ENCODE measurements around the gene ELMO1.

The ELMO1 gene

DNA sequence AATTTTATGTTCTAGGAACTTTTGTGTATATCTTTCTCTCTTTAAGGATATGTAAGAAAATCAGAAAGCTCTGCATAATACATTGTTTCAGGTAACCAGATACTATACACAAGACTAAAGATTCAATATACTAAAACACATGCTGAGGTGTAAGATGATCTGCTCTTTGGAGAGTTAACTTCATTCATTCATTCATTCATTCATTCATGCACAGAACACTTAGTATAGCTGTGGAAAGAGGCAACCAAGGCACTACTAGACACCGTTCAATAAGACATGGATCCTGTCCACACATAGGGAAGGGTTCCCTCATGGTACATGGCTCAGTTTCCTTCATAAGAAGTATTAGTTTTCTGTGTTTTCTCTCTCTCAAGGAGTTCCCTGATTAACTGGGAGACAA lies 516.8 kb downstream of the ELMO1 start:
- Histone ChIP-seq H3K9me3 (ENCODE audit: control insufficient read depth, insufficient read depth, low read length) (peaks cover 7% of the 10 kb centered on the region), H3K4me3 (ENCODE audit: low read depth, low read length) (no peak overlapping the region), H3K9ac (ENCODE audit: low read depth, low read length) (no peak overlapping the region), H3K4me1 (ENCODE audit: control insufficient read depth, insufficient read depth, low read length) (no peaks in the 10 kb centered on the region), H3K36me3 (ENCODE audit: control insufficient read depth, insufficient read depth, low read length) (no peaks in the 10 kb centered on the region), H3K27ac (ENCODE audit: low read depth, low read length) (no peak overlapping the region), H3K27me3 (ENCODE audit: control insufficient read depth, insufficient read depth, low read length) (no peaks in the 10 kb centered on the region)

DNA sequence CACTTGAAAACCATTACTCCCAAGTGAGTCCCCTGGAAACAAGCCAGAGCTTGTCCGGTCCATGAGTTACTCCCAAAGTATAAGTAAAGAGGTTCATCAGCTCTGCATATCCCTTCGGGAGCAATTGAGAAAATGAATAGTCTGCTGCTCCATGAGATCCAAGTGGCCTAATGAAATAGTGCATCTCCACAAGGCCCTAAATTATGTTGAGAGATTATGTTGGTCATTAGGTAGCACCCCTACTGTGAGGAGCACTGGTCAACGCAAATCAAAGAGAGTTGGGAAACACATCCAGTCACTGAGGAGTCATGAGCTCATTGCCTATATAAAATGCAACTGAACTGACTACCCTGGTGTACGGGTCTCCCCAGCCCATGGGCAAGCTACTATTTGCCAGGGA lies 518.9 kb downstream of the ELMO1 start:
- H3K4me3 ChIP-seq (ENCODE audit: low read depth, low read length): no peak overlapping the region
- no peak overlapping the region for H3K9ac ChIP-seq (ENCODE audit: low read depth, low read length)
- H3K27me3 ChIP-seq (ENCODE audit: control insufficient read depth, insufficient read depth, low read length): no peaks in the 10 kb centered on the region
- no peaks in the 10 kb centered on the region for H3K36me3 ChIP-seq (ENCODE audit: control insufficient read depth, insufficient read depth, low read length)
- H3K4me1 ChIP-seq (ENCODE audit: control insufficient read depth, insufficient read depth, low read length): no peaks in the 10 kb centered on the region
- no peak overlapping the region for H3K27ac ChIP-seq (ENCODE audit: low read depth, low read length)
- no peaks in the 10 kb centered on the region for H3K9me3 ChIP-seq (ENCODE audit: control insufficient read depth, insufficient read depth, low read length)

DNA sequence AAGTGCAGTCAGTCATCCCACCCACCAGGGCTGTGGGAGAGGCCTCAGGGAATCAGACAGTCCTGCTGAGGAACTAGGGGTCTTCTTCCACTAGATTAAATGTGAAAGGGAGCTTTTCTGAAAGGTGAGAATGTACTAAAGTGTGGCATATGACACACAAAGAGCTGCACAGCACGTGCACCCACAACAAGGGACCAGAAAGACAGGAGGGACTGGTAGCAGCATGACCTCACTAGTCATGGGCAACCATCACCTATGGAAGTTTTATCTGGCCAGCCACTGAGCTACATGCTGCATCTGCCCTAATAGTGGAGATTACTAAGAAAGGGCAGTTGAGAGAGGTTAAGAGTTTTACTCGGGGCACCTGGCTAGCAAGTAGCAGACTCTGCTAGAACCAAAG lies 519.9 kb downstream of the ELMO1 start:
- no peak overlapping the region for H3K4me3 ChIP-seq (ENCODE audit: low read depth, low read length)
- no peak overlapping the region for H3K9ac ChIP-seq (ENCODE audit: low read depth, low read length)
- H3K27ac ChIP-seq (ENCODE audit: low read depth, low read length): no peak overlapping the region
- H3K27me3 ChIP-seq (ENCODE audit: control insufficient read depth, insufficient read depth, low read length): no peaks in the 10 kb centered on the region
- no peaks in the 10 kb centered on the region for H3K36me3 ChIP-seq (ENCODE audit: control insufficient read depth, insufficient read depth, low read length)
- no peaks in the 10 kb centered on the region for H3K9me3 ChIP-seq (ENCODE audit: control insufficient read depth, insufficient read depth, low read length)
- H3K4me1 ChIP-seq (ENCODE audit: control insufficient read depth, insufficient read depth, low read length): no peaks in the 10 kb centered on the region

DNA sequence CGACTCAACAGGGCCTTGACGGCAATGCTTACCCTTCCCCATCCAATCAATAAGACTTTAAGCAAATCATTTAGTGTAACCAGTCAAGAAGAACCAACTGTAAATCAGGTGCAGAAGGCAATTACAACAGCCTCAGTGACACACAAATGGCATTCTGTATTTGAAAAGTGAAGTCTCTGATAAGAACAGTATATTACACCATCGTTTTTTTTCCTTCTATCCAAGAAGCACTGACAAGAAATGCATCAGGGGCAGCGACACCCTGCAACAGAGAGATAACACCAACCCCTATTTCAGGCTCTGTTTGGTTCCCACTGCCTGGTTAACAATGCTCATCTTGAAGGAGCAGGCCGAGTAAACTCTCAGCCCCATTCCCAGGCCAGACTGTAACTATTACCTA lies 520.4 kb downstream of the ELMO1 start:
- Histone ChIP-seq H3K9ac (ENCODE audit: low read depth, low read length) (no peak overlapping the region), H3K36me3 (ENCODE audit: control insufficient read depth, insufficient read depth, low read length) (no peaks in the 10 kb centered on the region), H3K9me3 (ENCODE audit: control insufficient read depth, insufficient read depth, low read length) (no peaks in the 10 kb centered on the region), H3K27ac (ENCODE audit: low read depth, low read length) (no peak overlapping the region), H3K4me3 (ENCODE audit: low read depth, low read length) (no peak overlapping the region), H3K27me3 (ENCODE audit: control insufficient read depth, insufficient read depth, low read length) (no peaks in the 10 kb centered on the region), H3K4me1 (ENCODE audit: control insufficient read depth, insufficient read depth, low read length) (no peaks in the 10 kb centered on the region)

DNA sequence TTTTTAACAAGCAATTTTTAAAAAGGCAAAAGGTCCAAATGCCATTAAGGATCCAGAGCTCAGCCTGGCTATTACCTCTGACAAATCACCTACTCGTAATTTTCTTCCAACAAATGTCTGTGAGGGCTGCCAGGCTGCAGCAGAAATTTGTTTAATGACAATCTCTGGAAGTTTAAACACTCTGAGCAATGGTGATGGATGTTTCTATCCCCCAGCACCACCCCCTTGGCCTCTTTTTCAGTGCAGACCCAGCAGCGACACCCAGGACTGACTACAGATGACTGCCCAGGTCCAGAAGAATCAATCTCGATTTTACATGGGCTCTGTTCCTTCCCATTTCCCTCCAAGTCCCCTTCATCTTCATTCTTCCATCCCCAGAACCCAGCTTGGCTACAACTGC lies 523.0 kb downstream of the ELMO1 start:
- Histone ChIP-seq H3K9ac (ENCODE audit: low read depth, low read length) (no peak overlapping the region), H3K27me3 (ENCODE audit: control insufficient read depth, insufficient read depth, low read length) (no peaks in the 10 kb centered on the region), H3K4me1 (ENCODE audit: control insufficient read depth, insufficient read depth, low read length) (no peaks in the 10 kb centered on the region), H3K36me3 (ENCODE audit: control insufficient read depth, insufficient read depth, low read length) (no peaks in the 10 kb centered on the region), H3K9me3 (ENCODE audit: control insufficient read depth, insufficient read depth, low read length) (no peaks in the 10 kb centered on the region), H3K4me3 (ENCODE audit: low read depth, low read length) (no peak overlapping the region), H3K27ac (ENCODE audit: low read depth, low read length) (no peak overlapping the region)

DNA sequence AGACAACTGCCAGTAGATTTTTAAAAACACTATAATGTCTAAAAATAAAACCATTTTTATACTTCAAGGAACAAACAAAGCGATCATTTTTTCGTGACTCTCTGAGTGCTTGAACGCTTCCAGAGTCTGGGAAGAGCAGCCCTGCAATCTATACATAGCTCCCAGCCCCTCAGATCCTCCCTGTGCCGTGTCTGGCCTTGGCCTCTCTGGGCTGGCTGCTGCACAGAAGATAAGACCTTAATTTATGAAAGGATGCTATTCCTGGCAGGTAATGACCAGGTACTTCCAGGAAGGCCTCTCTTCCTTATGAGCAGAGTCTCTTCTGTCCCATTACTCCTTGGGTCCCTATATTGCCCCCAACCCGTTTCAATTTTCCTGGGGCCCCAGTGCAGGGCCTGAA lies 523.5 kb downstream of the ELMO1 start:
- Histone ChIP-seq H3K4me3 (ENCODE audit: low read depth, low read length) (no peak overlapping the region), H3K4me1 (ENCODE audit: control insufficient read depth, insufficient read depth, low read length) (no peaks in the 10 kb centered on the region), H3K27ac (ENCODE audit: low read depth, low read length) (no peak overlapping the region), H3K9me3 (ENCODE audit: control insufficient read depth, insufficient read depth, low read length) (no peaks in the 10 kb centered on the region), H3K36me3 (ENCODE audit: control insufficient read depth, insufficient read depth, low read length) (no peaks in the 10 kb centered on the region), H3K9ac (ENCODE audit: low read depth, low read length) (no peak overlapping the region), H3K27me3 (ENCODE audit: control insufficient read depth, insufficient read depth, low read length) (no peaks in the 10 kb centered on the region)

DNA sequence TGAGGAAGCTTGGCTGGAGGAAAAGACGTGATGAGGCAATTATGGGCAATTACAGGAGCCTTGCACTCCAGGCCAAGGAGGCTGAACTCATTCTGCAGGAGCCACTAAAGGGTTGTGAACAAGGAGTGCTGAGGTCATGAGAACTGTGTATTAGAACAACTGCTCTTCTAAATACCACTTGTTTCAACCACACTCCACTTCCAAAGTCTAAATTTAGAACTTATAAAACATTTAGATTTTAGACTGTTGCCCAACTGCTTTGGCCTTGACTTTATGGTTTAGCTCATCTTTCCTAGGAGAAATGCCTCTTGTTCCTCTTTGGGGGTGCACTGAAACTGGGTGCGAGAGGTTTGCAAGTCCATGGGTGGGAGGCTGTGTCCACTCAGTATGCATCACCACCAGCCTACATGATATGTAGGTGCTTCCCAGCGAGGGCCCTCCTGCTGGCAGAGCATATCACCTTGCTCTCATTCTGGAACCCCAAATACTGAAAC lies 524.7 kb downstream of the ELMO1 start:
- Histone ChIP-seq H3K4me1 (ENCODE audit: control insufficient read depth, insufficient read depth, low read length) (no peaks in the 10 kb centered on the region), H3K36me3 (ENCODE audit: control insufficient read depth, insufficient read depth, low read length) (no peaks in the 10 kb centered on the region), H3K9ac (ENCODE audit: low read depth, low read length) (no peak overlapping the region), H3K4me3 (ENCODE audit: low read depth, low read length) (no peak overlapping the region), H3K27me3 (ENCODE audit: control insufficient read depth, insufficient read depth, low read length) (no peaks in the 10 kb centered on the region), H3K9me3 (ENCODE audit: control insufficient read depth, insufficient read depth, low read length) (no peaks in the 10 kb centered on the region), H3K27ac (ENCODE audit: low read depth, low read length) (no peak overlapping the region)

DNA sequence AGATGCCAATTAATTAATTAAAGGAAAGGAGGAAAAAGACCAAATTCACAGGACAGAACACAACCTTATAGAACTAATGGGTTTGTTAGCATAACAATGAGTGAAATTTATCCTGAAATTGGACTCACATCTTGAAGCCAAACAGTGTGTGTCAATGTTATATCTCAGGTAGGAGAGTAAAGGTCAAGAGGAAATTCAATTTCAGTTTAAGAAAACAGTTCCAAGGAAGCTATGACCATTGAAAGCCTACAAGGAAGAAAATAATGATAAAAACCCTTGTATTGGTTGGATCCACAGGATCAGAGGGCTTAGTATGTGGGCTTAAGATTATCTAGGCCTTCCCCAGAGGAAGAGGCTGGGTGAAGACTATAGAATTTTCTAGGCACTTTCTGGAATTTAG lies 525.5 kb downstream of the ELMO1 start:
- Histone ChIP-seq H3K4me1 (ENCODE audit: control insufficient read depth, insufficient read depth, low read length) (no peaks in the 10 kb centered on the region), H3K36me3 (ENCODE audit: control insufficient read depth, insufficient read depth, low read length) (no peaks in the 10 kb centered on the region), H3K27me3 (ENCODE audit: control insufficient read depth, insufficient read depth, low read length) (no peaks in the 10 kb centered on the region), H3K9ac (ENCODE audit: low read depth, low read length) (no peak overlapping the region), H3K9me3 (ENCODE audit: control insufficient read depth, insufficient read depth, low read length) (no peaks in the 10 kb centered on the region), H3K4me3 (ENCODE audit: low read depth, low read length) (no peak overlapping the region), H3K27ac (ENCODE audit: low read depth, low read length) (no peak overlapping the region)

DNA sequence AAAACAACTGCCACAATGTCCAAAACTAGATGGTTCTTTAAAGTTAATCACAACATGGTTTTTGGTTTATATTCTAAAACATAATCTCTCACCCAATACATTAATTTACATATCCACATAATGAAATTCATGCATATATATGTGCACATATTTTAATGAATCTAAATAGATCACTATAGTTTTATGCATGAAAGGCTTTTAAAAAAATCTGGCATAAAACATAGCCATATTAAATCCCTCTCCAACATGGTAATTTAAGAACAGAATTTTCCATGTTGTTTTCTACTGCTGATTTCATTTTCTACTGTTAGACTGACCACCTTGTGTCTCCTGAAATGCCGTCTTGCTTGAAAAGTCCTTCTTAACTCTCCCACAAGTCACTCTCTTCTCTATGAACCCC lies 528.2 kb downstream of the ELMO1 start:
- Histone ChIP-seq H3K9ac (ENCODE audit: low read depth, low read length) (no peak overlapping the region), H3K36me3 (ENCODE audit: control insufficient read depth, insufficient read depth, low read length) (no peaks in the 10 kb centered on the region), H3K9me3 (ENCODE audit: control insufficient read depth, insufficient read depth, low read length) (no peaks in the 10 kb centered on the region), H3K4me1 (ENCODE audit: control insufficient read depth, insufficient read depth, low read length) (no peaks in the 10 kb centered on the region), H3K4me3 (ENCODE audit: low read depth, low read length) (no peak overlapping the region), H3K27ac (ENCODE audit: low read depth, low read length) (no peak overlapping the region), H3K27me3 (ENCODE audit: control insufficient read depth, insufficient read depth, low read length) (no peaks in the 10 kb centered on the region)

DNA sequence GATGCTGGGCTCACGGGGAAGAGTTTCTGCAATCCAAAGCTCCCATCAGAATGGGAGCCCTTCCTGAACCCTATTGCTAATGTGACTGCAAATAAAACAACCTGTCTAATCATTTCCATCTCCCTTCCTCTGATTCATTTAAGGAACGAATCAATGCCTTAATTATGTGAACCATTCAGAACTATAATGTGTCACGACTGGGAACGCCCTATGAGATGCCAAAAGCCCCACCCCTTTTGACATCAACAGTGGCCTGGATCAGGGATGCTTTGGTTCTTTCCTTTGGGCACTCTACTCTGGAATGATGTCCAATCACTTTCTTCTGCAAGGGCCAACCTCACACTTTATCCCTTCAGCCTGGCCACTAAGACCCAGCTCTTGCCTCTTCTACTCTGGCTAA lies 528.9 kb downstream of the ELMO1 start:
- Histone ChIP-seq H3K9me3 (ENCODE audit: control insufficient read depth, insufficient read depth, low read length) (no peaks in the 10 kb centered on the region), H3K9ac (ENCODE audit: low read depth, low read length) (no peak overlapping the region), H3K4me3 (ENCODE audit: low read depth, low read length) (no peak overlapping the region)

DNA sequence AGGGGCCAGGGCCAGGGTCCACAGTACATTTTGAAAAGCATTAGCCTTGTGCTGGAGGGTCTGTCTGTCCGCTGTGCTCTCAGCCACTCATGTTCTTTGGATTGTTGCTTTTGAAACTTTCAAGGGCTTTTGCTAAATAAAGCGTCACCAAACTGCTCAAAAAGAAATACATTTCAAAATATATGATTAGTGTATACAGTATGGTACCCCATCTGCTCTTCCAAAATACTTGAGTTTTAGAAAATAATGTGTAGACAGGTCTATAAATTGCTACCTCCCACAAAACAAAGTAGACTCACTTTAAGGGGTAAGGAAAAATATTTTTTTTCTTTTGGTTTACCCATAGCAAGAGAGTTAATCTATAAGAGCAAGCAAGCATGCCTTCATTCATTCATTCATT lies 530.1 kb downstream of the ELMO1 start:
- H3K27me3 ChIP-seq (ENCODE audit: control insufficient read depth, insufficient read depth, low read length): no peaks in the 10 kb centered on the region
- no peaks in the 10 kb centered on the region for H3K9me3 ChIP-seq (ENCODE audit: control insufficient read depth, insufficient read depth, low read length)
- no peaks in the 10 kb centered on the region for H3K4me1 ChIP-seq (ENCODE audit: control insufficient read depth, insufficient read depth, low read length)
- no peak overlapping the region for H3K4me3 ChIP-seq (ENCODE audit: low read depth, low read length)
- H3K9ac ChIP-seq (ENCODE audit: low read depth, low read length): no peak overlapping the region
- H3K36me3 ChIP-seq (ENCODE audit: control insufficient read depth, insufficient read depth, low read length): no peaks in the 10 kb centered on the region
- H3K27ac ChIP-seq (ENCODE audit: low read depth, low read length): no peak overlapping the region

More for the DNA sequence above, 528.9 kb downstream of the ELMO1 start:
- Histone ChIP-seq H3K27me3 (ENCODE audit: control insufficient read depth, insufficient read depth, low read length) (no peaks in the 10 kb centered on the region), H3K4me1 (ENCODE audit: control insufficient read depth, insufficient read depth, low read length) (no peaks in the 10 kb centered on the region), H3K27ac (ENCODE audit: low read depth, low read length) (no peak overlapping the region), H3K36me3 (ENCODE audit: control insufficient read depth, insufficient read depth, low read length) (no peaks in the 10 kb centered on the region)

DNA sequence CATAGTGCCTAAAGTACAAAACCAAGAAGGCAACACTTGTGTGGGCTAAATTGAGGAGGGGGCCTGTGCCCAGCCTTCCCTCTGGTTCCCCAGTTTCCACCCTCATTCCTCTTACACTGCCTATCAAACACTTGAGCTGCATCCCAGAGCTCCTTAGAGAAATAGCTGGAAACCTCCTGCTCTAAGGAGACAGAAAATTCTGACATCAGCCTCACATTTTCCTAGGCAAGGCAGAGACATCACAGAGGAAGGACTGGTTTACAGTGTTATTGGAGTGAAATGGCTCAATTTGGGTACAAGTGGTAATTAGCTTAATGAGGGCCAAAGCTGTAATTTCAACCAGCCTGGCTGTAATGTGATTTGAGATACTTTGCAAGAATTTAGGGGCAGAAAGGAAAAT lies 532.0 kb downstream of the ELMO1 start:
- Histone ChIP-seq H3K9me3 (ENCODE audit: control insufficient read depth, insufficient read depth, low read length) (no peaks in the 10 kb centered on the region), H3K4me3 (ENCODE audit: low read depth, low read length) (no peak overlapping the region), H3K36me3 (ENCODE audit: control insufficient read depth, insufficient read depth, low read length) (no peaks in the 10 kb centered on the region), H3K9ac (ENCODE audit: low read depth, low read length) (no peak overlapping the region), H3K27ac (ENCODE audit: low read depth, low read length) (no peak overlapping the region), H3K4me1 (ENCODE audit: control insufficient read depth, insufficient read depth, low read length) (no peaks in the 10 kb centered on the region), H3K27me3 (ENCODE audit: control insufficient read depth, insufficient read depth, low read length) (no peaks in the 10 kb centered on the region)

All from HUES48 (cell line).